A549 (cell line): ENCODE results near the gene SLC13A2. TPM values are rescaled to one million over a fixed set of nuclear protein-coding genes. Genes with fewer than 3 reads are reported as not detected.
A peak's percentile ranks its signal among the peaks of the same experiment; 100 is the strongest.

Source experiments
- ATAC-seq, 2 experiments: fragments of 200-7000 bp in 1 of 2; fragments of >200 bp in 1 of 2; cut with Nextera tagmentation in 1 of 2; cut with Tn5 transposase in 1 of 2; 3 replicates each; pipeline versions ENCODE4 v1.8.0 to v1.9.1; 2018 to 2020; ENCODE audit warnings: mild to moderate bottlenecking in 1 of 2, moderate library complexity in 1 of 2
- CTCF ChIA-PET: fragments of 300-600 bp; sonication (Branson Sonifier 250); formaldehyde crosslinking; extraction: SDS; loops from one replicate; lab custom pipeline; 2021; ENCODE audit warnings: antibody characterized with exemption, inconsistent platforms; lab: Yijun Ruan, JAX
- POLR2A ChIA-PET: fragments of 350-600 bp; formaldehyde crosslinking; extraction: SDS; loops from one replicate; lab custom pipeline; 2021; ENCODE audit warnings: antibody characterized with exemption, inconsistent platforms; lab: Yijun Ruan, JAX
- DNase-seq, 2 experiments: peaks; one replicate each; pipeline versions ENCODE4 v3.0.0 to v3.0.0-alpha.2; 2011 to 2016; ENCODE audit warnings: low read depth in 1 of 2, low spot score in 1 of 2
- FAIRE-seq: peaks from 2 replicates; lab custom pipeline; 2011; peaks lifted over from hg19 to GRCh38; lab: Jason Lieb, UNC
- H3K27ac ChIP-seq, 2 experiments: fragments of >200 bp; sonication (Bioruptor Twin); formaldehyde crosslinking; 3 replicates each; pipeline ENCODE4 v1.5.1; 2016 to 2017
- H3K4me1 ChIP-seq: fragments of >200 bp; sonication (Bioruptor Twin); formaldehyde crosslinking; 3 replicates; pipeline ENCODE4 v1.6.1; 2016
- H3K4me2 ChIP-seq: fragments of >200 bp; sonication (Bioruptor Twin); formaldehyde crosslinking; 3 replicates; pipeline ENCODE4 v1.6.1; 2016
- H3K4me3 ChIP-seq: fragments of >200 bp; sonication (Bioruptor Twin); formaldehyde crosslinking; 3 replicates; pipeline ENCODE4 v1.5.1; 2016
- H3K9me3 ChIP-seq: fragments of >200 bp; sonication (Bioruptor Twin); formaldehyde crosslinking; 3 replicates; pipeline ENCODE4 v1.6.1; 2016
- CBX2 ChIP-seq: fragments of 200-600 bp; sonication (generic); IDR thresholded peaks from 2 replicates; pipeline ENCODE4 v1.6.1; 2016; ENCODE audit warnings: low read depth, mild to moderate bottlenecking, borderline replicate concordance
- CHD4 ChIP-seq: fragments of 200-600 bp; sonication (generic); IDR thresholded peaks from 2 replicates; pipeline ENCODE4 v1.6.1; 2016; ENCODE audit warnings: antibody characterized with exemption, mild to moderate bottlenecking, borderline replicate concordance
- EP300 ChIP-seq, 2 experiments: fragments of >200 bp; sonication (Bioruptor Twin); formaldehyde crosslinking; IDR thresholded peaks; 2 replicates in 1 of 2; 3 replicates in 1 of 2; pipeline ENCODE4 v1.6.1; 2016 to 2017
- FOSB ChIP-seq: fragments of 250-450 bp; sonication (Bioruptor Pico); IDR thresholded peaks from 2 replicates; pipeline ENCODE4 v1.5.0; 2020; ENCODE audit warnings: mild to moderate bottlenecking, moderate library complexity
- HOXB5 ChIP-seq: fragments of 250-450 bp; sonication (Bioruptor Pico); IDR thresholded peaks from 2 replicates; pipeline ENCODE4 v1.5.0; 2020; ENCODE audit warnings: mild to moderate bottlenecking, moderate library complexity
- JUN ChIP-seq, 2 experiments: fragments of >200 bp; sonication (Bioruptor Twin); formaldehyde crosslinking; IDR thresholded peaks; 2 replicates in 1 of 2; 3 replicates in 1 of 2; pipeline ENCODE4 v1.6.1; 2016 to 2017
- JUNB ChIP-seq: fragments of >200 bp; sonication (Bioruptor Twin); formaldehyde crosslinking; IDR thresholded peaks from 2 replicates; pipeline ENCODE4 v1.6.1; 2016
- KDM1A ChIP-seq: fragments of 200-600 bp; sonication (generic); IDR thresholded peaks from 2 replicates; pipeline ENCODE4 v1.6.1; 2016; ENCODE audit warnings: low read depth, mild to moderate bottlenecking
- KDM5A ChIP-seq: fragments of 200-600 bp; sonication (generic); IDR thresholded peaks from 2 replicates; pipeline ENCODE4 v1.6.1; 2016; ENCODE audit warnings: antibody characterized with exemption, mild to moderate bottlenecking
- MAFK ChIP-seq: fragments of 450-650 bp; IDR thresholded peaks from 2 replicates; pipeline ENCODE4 v1.6.1; 2014; ENCODE audit not compliant: partially characterized antibody
- MYC ChIP-seq: IDR thresholded peaks from 2 replicates; pipeline ENCODE4 v1.6.1; 2012; ENCODE audit warnings: mild to moderate bottlenecking, inconsistent platforms, low read length, improper control_type of control experiment, borderline replicate concordance
- RAD21 ChIP-seq, 2 experiments: fragments of >200 bp in 1 of 2; sonication (Bioruptor Twin) in 1 of 2; formaldehyde crosslinking in 1 of 2; IDR thresholded peaks in 1 of 2; conservative IDR thresholded peaks in 1 of 2; 2 replicates in 1 of 2; 3 replicates in 1 of 2; pipeline ENCODE4 v1.6.1; 2012 to 2018; ENCODE audit warnings: inconsistent platforms in 1 of 2
- RCOR1 ChIP-seq: fragments of 150-350 bp; IDR thresholded peaks from 2 replicates; pipeline ENCODE4 v1.6.1; 2014; ENCODE audit warnings: antibody characterized with exemption, low read length, low read depth
- ZC3H11A ChIP-seq: fragments of 450-650 bp; IDR thresholded peaks from 2 replicates; pipeline ENCODE4 v1.6.1; 2014; ENCODE audit warnings: antibody characterized with exemption, mild to moderate bottlenecking
- ZSCAN20 ChIP-seq: fragments of 250-450 bp; sonication (Bioruptor Pico); IDR thresholded peaks from 2 replicates; pipeline ENCODE4 v1.8.0; 2022; ENCODE audit warnings: mild to moderate bottlenecking, moderate library complexity
- WGBS: methylation state at CpG from one replicate; pipeline ENCODE4 v1.1.6; 2017; ENCODE audit errors: missing lambda C conversion rate; 5-methylcytosine and 5-hydroxymethylcytosine counted together
- polyA plus RNA-seq, 4 experiments: library from polyadenylated mRNA; depleted of rRNA in 3 of 4; stranded (reverse); fragments of >200 nt; fragmentation: RNase III in 1 of 4; extraction: RNeasy Plus Mini Kit Qiagen cat#74134 plus additional on column Dnase treatment in 1 of 4; gene quantifications; 2 replicates in 3 of 4; 3 replicates in 1 of 4; pipeline ENCODE4 v1.2.3, GENCODE V29; 2011 to 2017
- TF ChIP-seq, protein P1 (sequence below): fragments of >200 bp; sonication (Bioruptor Twin); formaldehyde crosslinking; IDR thresholded peaks from 3 replicates; pipeline ENCODE4 v1.5.1; 2016
- TF ChIP-seq, protein P2 (sequence below): fragments of 150-350 bp; IDR thresholded peaks from 2 replicates; pipeline ENCODE4 v1.6.1; 2014; ENCODE audit warnings: low read depth, mild to moderate bottlenecking, low read length
- TF ChIP-seq, protein P3 (sequence below): fragments of 450-650 bp; IDR thresholded peaks from 2 replicates; pipeline ENCODE4 v1.6.1; 2014; ENCODE audit warnings: antibody characterized with exemption

The SLC13A2 gene
- polyA plus RNA-seq, 2 of the 4 experiments (the other 2 are of a cell fraction): 0.06 TPM; not detected in 1

DNA sequence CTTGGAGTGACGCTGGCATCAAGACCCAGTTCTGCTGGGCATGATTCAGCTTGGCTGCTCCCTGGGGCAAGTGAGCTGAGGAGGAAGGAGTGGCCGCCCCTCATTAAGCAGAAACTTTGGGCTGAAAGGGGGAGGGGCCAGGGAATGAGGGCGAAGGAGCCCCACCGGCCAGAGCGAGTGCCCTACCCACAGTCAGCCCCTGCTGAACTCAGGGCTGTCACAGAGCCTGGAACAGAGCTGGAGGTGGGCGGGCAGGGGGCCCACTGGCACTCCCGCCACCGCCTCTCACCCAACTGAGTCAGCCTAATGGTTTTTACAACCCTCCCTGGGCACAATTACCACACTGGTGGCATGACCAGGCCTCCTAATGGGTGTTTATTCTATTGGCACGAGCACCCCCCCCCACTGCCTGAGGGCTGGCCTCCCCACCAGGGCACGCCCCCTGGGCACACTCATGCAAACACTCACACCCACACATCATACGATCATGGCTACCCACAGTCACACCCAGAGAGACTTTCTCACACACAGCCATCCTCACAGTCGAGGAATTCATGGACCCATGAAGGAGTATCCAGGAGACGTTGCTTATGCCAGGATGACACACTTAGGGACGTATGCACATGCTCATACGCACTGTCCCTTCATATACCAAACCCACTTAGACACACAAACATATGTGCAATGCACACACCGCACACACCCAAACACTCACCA, 59.8 kb downstream of the SLC13A2 start:
- Histone ChIP-seq H3K27ac (no peak overlapping the region), H3K4me1 (peaks cover 10% of the 10 kb centered on the region), H3K4me3 (no peak overlapping the region), H3K9me3 (no peaks in the 10 kb centered on the region), H3K4me2 (no peak overlapping the region)
- 82% methylated on average over 15 of the region's 16 CpGs for WGBS
- ChIA-PET CTCF (interaction anchor here (1.9 to 15.1 kb wide), 3 partner anchors 12 to 34 kb away, joined by 4 to 317 read pairs (median 143); partner anchors contain the start of gene FOXN1), POLR2A (no interaction called here)
- ATAC-seq: no peak
- DNase-seq: no peak
- no peak for FAIRE-seq
- no peak for TF ChIP-seq CBX2
- no peak for TF ChIP-seq FOSB (CRISPR knock-in tag)
- TF ChIP-seq, protein P1, sequence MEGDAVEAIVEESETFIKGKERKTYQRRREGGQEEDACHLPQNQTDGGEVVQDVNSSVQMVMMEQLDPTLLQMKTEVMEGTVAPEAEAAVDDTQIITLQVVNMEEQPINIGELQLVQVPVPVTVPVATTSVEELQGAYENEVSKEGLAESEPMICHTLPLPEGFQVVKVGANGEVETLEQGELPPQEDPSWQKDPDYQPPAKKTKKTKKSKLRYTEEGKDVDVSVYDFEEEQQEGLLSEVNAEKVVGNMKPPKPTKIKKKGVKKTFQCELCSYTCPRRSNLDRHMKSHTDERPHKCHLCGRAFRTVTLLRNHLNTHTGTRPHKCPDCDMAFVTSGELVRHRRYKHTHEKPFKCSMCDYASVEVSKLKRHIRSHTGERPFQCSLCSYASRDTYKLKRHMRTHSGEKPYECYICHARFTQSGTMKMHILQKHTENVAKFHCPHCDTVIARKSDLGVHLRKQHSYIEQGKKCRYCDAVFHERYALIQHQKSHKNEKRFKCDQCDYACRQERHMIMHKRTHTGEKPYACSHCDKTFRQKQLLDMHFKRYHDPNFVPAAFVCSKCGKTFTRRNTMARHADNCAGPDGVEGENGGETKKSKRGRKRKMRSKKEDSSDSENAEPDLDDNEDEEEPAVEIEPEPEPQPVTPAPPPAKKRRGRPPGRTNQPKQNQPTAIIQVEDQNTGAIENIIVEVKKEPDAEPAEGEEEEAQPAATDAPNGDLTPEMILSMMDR: no peak
- no peak for TF ChIP-seq RCOR1
- TF ChIP-seq KDM5A: no peak

DNA sequence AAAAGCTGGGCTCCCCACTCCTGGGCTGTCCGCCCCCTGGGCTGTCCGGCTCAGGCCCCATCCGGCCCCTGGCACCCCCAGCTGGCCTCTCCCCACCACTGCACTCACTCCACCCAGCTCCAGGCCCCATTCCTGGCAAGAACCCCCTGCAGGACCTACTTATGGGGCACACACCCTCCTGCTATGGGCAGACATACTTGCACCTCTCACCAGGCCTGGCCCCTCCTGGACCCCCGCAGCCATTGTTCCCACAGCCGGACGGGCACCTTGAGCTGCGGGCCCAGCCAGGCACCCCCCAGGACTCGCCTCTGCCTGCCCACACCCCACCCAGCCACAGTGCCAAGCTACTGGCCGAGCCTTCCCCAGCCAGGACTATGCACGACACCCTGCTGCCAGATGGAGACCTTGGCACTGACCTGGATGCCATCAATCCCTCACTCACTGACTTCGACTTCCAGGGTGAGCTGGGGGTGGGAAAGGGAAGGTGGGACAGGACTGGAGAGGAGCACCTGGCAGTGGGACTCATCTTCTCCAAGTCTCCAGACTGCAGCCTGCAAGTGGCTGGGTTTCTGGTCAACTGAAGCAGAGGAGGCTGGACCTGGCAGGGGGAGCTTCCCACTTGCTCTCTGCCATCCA, 61.4 kb downstream of the SLC13A2 start:
- no peak overlapping the region for H3K4me2 ChIP-seq
- no peak for FAIRE-seq
- ATAC-seq: peak in 1 of 2 experiments; percentile 12; a peak in 3 of 6 replicates
- CTCF ChIA-PET: interaction anchor here (0.5 to 15.1 kb wide), 7 partner anchors 8 to 102 kb away, joined by 3 to 317 read pairs (median 4); partner anchors contain the start of gene FOXN1
- 73% methylated on average over 11 of the region's 11 CpGs for WGBS
- POLR2A ChIA-PET: interaction anchor here (0.7 kb wide), 1 partner anchor 62 kb away, joined by 5 read pairs; no protein-coding TSS in a partner anchor
- no peak overlapping the region for H3K27ac ChIP-seq
- TF ChIP-seq MYC (no peak), ZSCAN20 (no peak), KDM1A (no peak)
- 0 out of 3 replicates have a peak, but pooled peaks cover 5% of the 10 kb centered on the region for H3K4me1 ChIP-seq
- no peak for DNase-seq
- no peak overlapping the region for H3K4me3 ChIP-seq
- no peaks in the 10 kb centered on the region for H3K9me3 ChIP-seq

DNA sequence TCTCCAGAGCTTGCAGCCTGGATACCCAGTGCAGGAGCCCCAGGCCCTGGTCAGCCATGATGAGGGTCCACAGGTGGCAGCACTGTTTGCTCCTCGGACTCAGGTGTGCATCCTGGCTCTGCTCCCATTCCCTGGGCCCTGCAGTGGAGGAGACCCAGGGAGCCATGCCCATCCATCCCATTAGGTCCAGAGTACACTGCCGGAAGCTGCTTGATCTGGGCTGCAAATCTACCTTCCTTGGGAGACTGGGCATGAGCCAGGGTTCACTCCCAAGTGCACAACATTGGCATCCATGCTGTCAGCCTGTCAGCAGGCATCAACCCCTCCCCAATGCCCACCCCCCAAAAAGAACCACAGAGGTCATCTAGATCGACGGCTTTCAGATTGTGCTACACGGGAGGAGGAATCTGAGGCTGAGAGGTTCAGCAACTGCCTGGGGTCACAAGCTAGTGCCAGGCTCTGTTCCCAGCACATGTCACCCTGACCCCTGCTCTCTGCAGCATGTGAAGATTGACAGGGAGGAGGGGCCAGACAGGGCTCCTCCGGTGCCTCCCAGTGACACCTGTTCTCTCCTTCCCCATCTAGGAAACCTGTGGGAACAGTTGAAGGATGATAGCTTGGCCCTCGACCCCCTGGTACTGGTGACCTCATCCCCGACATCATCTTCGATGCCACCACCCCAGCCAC, 63.2 kb downstream of the SLC13A2 start:
- ChIA-PET CTCF (interaction anchor here (1.5 to 15.1 kb wide), 6 partner anchors 8 to 38 kb away, joined by 3 to 317 read pairs (median 7); partner anchors contain the start of gene FOXN1), POLR2A (interaction anchor here (0.6 kb wide), 1 partner anchor 236 kb away, joined by 3 read pairs; no protein-coding TSS in a partner anchor)
- 0 out of 3 replicates have a peak, but pooled peaks cover 5% of the 10 kb centered on the region for H3K4me1 ChIP-seq
- ATAC-seq: no peak
- no peak overlapping the region for H3K4me2 ChIP-seq
- TF ChIP-seq HOXB5 (CRISPR knock-in tag) (no peak), CHD4 (no peak), MAFK (no peak), JUN (IDR thresholded peaks at IDR 0.05) (no peak), ZC3H11A (no peak), RAD21 (conservative IDR thresholded peaks at IDR 0.05 in 1 of 2, IDR thresholded peaks at IDR 0.05 in 1 of 2) (no peak), CBX2 (no peak), JUNB (no peak), EP300 (IDR thresholded peaks at IDR 0.05) (no peak)
- TF ChIP-seq, protein P2, sequence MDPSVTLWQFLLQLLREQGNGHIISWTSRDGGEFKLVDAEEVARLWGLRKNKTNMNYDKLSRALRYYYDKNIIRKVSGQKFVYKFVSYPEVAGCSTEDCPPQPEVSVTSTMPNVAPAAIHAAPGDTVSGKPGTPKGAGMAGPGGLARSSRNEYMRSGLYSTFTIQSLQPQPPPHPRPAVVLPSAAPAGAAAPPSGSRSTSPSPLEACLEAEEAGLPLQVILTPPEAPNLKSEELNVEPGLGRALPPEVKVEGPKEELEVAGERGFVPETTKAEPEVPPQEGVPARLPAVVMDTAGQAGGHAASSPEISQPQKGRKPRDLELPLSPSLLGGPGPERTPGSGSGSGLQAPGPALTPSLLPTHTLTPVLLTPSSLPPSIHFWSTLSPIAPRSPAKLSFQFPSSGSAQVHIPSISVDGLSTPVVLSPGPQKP: no peak
- TF ChIP-seq, protein P1: no peak
- TF ChIP-seq, protein P3, sequence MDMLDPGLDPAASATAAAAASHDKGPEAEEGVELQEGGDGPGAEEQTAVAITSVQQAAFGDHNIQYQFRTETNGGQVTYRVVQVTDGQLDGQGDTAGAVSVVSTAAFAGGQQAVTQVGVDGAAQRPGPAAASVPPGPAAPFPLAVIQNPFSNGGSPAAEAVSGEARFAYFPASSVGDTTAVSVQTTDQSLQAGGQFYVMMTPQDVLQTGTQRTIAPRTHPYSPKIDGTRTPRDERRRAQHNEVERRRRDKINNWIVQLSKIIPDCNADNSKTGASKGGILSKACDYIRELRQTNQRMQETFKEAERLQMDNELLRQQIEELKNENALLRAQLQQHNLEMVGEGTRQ: no peak
- 56% methylated on average over 8 of the region's 9 CpGs for WGBS
- no peaks in the 10 kb centered on the region for H3K9me3 ChIP-seq
- no peak for DNase-seq
- FAIRE-seq: no peak
- H3K27ac ChIP-seq: no peak overlapping the region
- no peak overlapping the region for H3K4me3 ChIP-seq
